Naive thymus-derived CD4-positive, alpha-beta T cell (primary cell): ENCODE measurements around the gene DNAJB12. TPM values are rescaled to one million over a fixed set of nuclear protein-coding genes. Genes with fewer than 3 reads are reported as not detected.

ENCODE experiments used
- ATAC-seq: fragments of 150-1000 bp; cut with Tn5 transposase; 2 replicates; pipeline ENCODE4 v1.10.0; 2021; ENCODE audit warnings: mild to moderate bottlenecking, moderate library complexity
- CTCF ChIA-PET: fragments of 350-600 bp; sonication (Branson Sonifier 250); formaldehyde crosslinking; loops from one replicate; lab custom pipeline; 2021; ENCODE audit warnings: antibody characterized with exemption; lab: Charles Lee
- POLR2A ChIA-PET: fragments of 350-600 bp; sonication (Branson Sonifier 250); formaldehyde crosslinking; loops from one replicate; lab custom pipeline; 2021; ENCODE audit warnings: antibody characterized with exemption, inconsistent platforms; lab: Charles Lee
- DNase-seq, 9 donors: peaks; one replicate each; pipeline versions ENCODE4 v3.0.0 to v3.0.0-alpha.2; 2020 to 2022; ENCODE audit warnings: mixed read lengths in 1 of 9
- H3K27ac ChIP-seq: one replicate; pipeline ENCODE4 v1.7.0; 2013; ENCODE audit warnings: mild to moderate bottlenecking, low read depth, low read length, moderate library complexity
- H3K27me3 ChIP-seq, 2 donors: one replicate each; pipeline ENCODE4 v1.7.0; 2013; ENCODE audit warnings: low read length in 2 of 2, mild to moderate bottlenecking in 2 of 2, moderate library complexity in 2 of 2; ENCODE audit not compliant: control insufficient read depth in 2 of 2, insufficient read depth in 2 of 2
- H3K36me3 ChIP-seq, 3 experiments: 1 replicate in 2 of 3; 2 replicates in 1 of 3; pipeline ENCODE4 v1.7.0; 2013; ENCODE audit warnings: low read length in 3 of 3, mild to moderate bottlenecking in 3 of 3, moderate library complexity in 1 of 3; ENCODE audit not compliant: insufficient read depth in 3 of 3, control insufficient read depth in 2 of 3
- H3K4me1 ChIP-seq, 2 donors: one replicate each; pipeline ENCODE4 v1.7.0; 2013; ENCODE audit warnings: low read length in 2 of 2, mild to moderate bottlenecking in 2 of 2, moderate library complexity in 1 of 2; ENCODE audit not compliant: control insufficient read depth in 2 of 2, insufficient read depth in 2 of 2
- H3K4me3 ChIP-seq: 2 replicates; pipeline ENCODE4 v1.7.0; 2013; ENCODE audit warnings: mild to moderate bottlenecking, low read length
- H3K9me3 ChIP-seq, 3 experiments: 1 replicate in 2 of 3; 2 replicates in 1 of 3; pipeline ENCODE4 v1.7.0; 2013; ENCODE audit warnings: low read length in 3 of 3; ENCODE audit not compliant: control insufficient read depth in 2 of 3
- H3K27ac Mint-ChIP-seq, 9 donors: one replicate each; pipeline ENCODE4 v1.8.0; 2020 to 2022; ENCODE audit warnings: mixed read lengths in 9 of 9, mild to moderate bottlenecking in 8 of 9, moderate library complexity in 5 of 9, inconsistent platforms in 2 of 9
- H3K27me3 Mint-ChIP-seq, 5 donors: one replicate each; pipeline ENCODE4 v1.8.0; 2021 to 2022; ENCODE audit warnings: mixed read lengths in 5 of 5, mild to moderate bottlenecking in 1 of 5
- H3K36me3 Mint-ChIP-seq, 5 donors: one replicate each; pipeline ENCODE4 v1.8.0; 2020 to 2022; ENCODE audit warnings: mixed read lengths in 5 of 5, mild to moderate bottlenecking in 3 of 5, inconsistent platforms in 1 of 5
- H3K4me1 Mint-ChIP-seq, 7 donors: one replicate each; pipeline ENCODE4 v1.8.0; 2020 to 2022; ENCODE audit warnings: mixed read lengths in 7 of 7, mild to moderate bottlenecking in 3 of 7, inconsistent platforms in 1 of 7
- H3K4me3 Mint-ChIP-seq, 10 donors: one replicate each; pipeline ENCODE4 v1.8.0; 2020 to 2022; ENCODE audit warnings: mild to moderate bottlenecking in 10 of 10, mixed read lengths in 10 of 10, moderate library complexity in 6 of 10, inconsistent platforms in 2 of 10
- H3K9me3 Mint-ChIP-seq, 11 donors: one replicate each; pipeline ENCODE4 v1.8.0; 2020 to 2022; ENCODE audit warnings: mixed read lengths in 11 of 11, mild to moderate bottlenecking in 4 of 11, inconsistent platforms in 1 of 11, moderate library complexity in 1 of 11
- intact Hi-C, 2 donors: fragments of 100-400 bp; cut with micrococcal nuclease; formaldehyde crosslinking; loops; one replicate each; pipeline ENCODE4 v1.15.1; 2023
- polyA plus RNA-seq, 2 donors: library from polyadenylated mRNA; unstranded; fragments of 300-500 nt; fragmentation: Illumina TruSeq; gene quantifications; one replicate each; pipeline ENCODE4 v1.2.3, GENCODE V29; 2021
- total RNA-seq, 6 experiments: library from RNA in 5 of 6; stranded (reverse) in 5 of 6; gene quantifications; 1 replicate in 5 of 6; 2 replicates in 1 of 6; pipeline ENCODE4 v1.2.3 and lab custom pipeline; 2021 to 2026

DNAJB12 gene
- total and polyA plus RNA-seq, 7 experiments from 2014 or later: 17.6 to 40.5 (median 27.6) TPM

DNA sequence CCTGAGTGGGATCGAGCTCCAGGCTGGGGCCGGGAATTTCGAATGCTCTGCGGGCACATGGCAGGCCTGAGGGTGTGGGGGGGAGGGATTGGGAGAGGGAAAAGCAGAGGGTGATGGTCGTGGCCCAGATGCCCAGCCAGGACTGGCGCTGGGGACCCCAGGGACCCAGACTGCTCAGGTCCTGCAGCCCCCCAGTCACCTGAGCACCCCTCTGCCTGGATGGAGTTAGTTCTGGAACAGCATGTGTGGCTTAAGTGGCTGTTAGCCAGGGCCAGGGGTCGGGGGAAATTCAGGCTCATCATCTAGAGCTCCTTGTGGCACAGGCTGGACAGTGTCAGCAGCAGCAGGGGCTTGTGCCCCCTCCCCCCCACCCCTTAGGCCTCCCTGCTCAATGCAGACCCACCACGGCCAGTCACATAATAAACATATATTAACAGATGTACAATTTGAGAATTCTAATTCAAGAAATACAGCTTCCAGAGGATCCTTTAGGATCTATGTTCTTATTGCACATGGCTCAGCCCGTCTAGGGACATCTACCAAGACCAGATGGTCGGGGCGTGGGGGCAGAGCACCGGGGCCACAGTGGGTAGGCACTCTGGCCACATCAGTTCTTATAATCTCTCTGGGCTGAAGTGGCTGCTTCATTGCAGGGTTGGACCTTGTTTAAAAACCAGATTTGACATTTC is 22.2 kb downstream of the DNAJB12 start:
- Histone ChIP-seq H3K4me3 (no peak overlapping the region), H3K36me3 (peaks cover 0 to 4% (median 0%) of the 10 kb centered on the region in 3 experiments), H3K9me3 (no peaks in the 10 kb centered on the region), H3K27me3 (no peaks in the 10 kb centered on the region), H3K4me1 (peaks cover 89 to 96% of the 10 kb centered on the region in 2 donors), H3K27ac (peak overlapping the region; percentile 79)
- Mint-ChIP-seq H3K36me3 (peaks cover 0 to 20% (median 0%) of the 10 kb centered on the region in 5 donors), H3K9me3 (peaks cover 0 to 3% (median 0%) of the 10 kb centered on the region in 11 donors), H3K4me3 (peak overlapping the region; percentile 17 to 93 (median 76)), H3K27me3 (no peaks in the 10 kb centered on the region), H3K27ac (peak overlapping the region; percentile 94 to 99 (median 97)), H3K4me1 (peaks cover 54 to 97% (median 91%) of the 10 kb centered on the region in 7 donors)
- ChIA-PET POLR2A (interaction anchor here (0.7 to 7.3 kb wide), 26 partner anchors 12 to 254 kb away, joined by 3 to 86 read pairs (median 4); partner anchors contain the start of genes ASCC1, DDIT4 and DNAJB12), CTCF (interaction anchor here (0.7 to 1.5 kb wide), 7 partner anchors 12 to 289 kb away, joined by 3 to 12 read pairs (median 3); no protein-coding TSS in a partner anchor)
- intact Hi-C loops: no loop called here
- no peak for ATAC-seq
- DNase-seq: no peak

DNA sequence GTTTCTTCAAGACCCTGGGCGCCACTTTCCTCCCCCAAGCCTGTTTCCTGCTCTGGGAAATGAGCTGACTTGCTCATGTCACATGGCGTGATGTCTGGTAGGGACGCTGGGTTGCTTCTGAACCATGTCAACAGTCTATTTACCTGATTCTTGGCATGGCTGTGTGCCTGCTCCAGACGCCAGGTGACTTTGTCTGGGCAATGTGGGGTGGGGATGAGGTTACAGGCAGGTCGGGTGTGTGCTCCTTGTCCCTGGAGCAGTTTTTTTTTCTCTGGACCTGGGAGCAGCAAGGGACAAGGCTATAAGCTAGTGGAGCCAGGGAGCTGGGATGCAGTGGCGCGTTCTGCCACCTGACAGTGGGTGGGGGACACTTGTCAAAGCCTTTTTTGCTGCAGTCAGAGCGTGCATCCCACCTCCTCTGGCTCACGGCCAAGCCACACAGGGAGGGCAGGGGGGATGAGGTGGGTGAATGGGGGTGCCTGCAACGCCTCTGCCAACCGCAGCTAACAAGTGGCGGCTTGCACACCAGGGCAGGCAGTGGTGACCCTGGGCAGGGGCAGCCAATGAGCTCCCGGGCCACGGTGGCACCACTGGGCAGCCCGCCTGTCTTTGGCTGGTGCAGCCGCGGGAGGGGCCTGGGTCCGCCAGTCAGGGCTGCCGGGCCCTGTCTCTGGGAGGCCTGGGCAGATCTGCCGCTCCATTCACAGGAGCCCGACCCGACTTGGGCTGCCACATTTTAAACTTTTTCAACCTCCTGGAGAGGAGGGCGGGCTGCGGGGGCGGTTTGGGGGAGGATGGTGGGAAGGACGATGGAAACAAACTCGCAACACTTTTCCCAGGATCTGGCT is 22.9 kb downstream of the DNAJB12 start:
- H3K27me3 ChIP-seq: no peaks in the 10 kb centered on the region
- no peaks in the 10 kb centered on the region for H3K36me3 ChIP-seq
- ATAC-seq (peak; percentile 84), DNase-seq (peak; percentile 77 to 94 (median 91))
- Mint-ChIP-seq H3K27me3 (no peaks in the 10 kb centered on the region), H3K27ac (peak overlapping the region; percentile 94 to 99 (median 98)), H3K4me1 (peaks cover 52 to 95% (median 90%) of the 10 kb centered on the region in 7 donors), H3K4me3 (peak overlapping the region; percentile 76 to 93 (median 84)), H3K9me3 (peaks cover 0 to 3% (median 0%) of the 10 kb centered on the region in 11 donors), H3K36me3 (peaks cover 0 to 20% (median 0%) of the 10 kb centered on the region in 5 donors)
- H3K4me3 ChIP-seq: peak overlapping the region; percentile 61
- no peaks in the 10 kb centered on the region for H3K9me3 ChIP-seq
- peak overlapping the region; percentile 79 for H3K27ac ChIP-seq
- POLR2A ChIA-PET: interaction anchor here (0.7 to 7.3 kb wide), 25 partner anchors 11 to 249 kb away, joined by 3 to 86 read pairs (median 4); partner anchors contain the start of genes ASCC1, DDIT4 and DNAJB12
- H3K4me1 ChIP-seq: peaks cover 84 to 94% of the 10 kb centered on the region in 2 donors
- intact Hi-C loops: loop anchor here in 1 of 2 donors (1.0 kb wide), 2 partner anchors 12 to 83 kb away; no protein-coding TSS in a partner anchor
- CTCF ChIA-PET: interaction anchor here (0.7 to 1.5 kb wide), 10 partner anchors 11 to 347 kb away, joined by 3 to 12 read pairs (median 3); no protein-coding TSS in a partner anchor

DNA sequence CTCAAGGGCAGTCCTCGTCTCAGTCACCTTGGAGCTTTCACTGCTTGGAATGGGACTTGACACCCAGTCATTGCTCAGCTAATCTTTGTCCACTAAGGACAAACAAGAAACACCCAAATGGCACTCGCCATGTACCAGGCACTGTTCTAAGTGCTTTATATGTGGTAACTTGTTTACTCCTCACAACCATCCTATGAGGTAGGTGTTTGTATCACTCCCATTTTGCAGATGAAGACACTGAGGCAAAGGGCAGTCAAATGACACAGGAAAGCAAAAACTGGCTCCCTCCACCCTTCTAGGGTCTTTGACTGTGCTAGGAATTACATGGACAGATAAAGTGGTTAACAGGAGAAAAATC is 24.7 kb downstream of the DNAJB12 start:
- no peaks in the 10 kb centered on the region for H3K27me3 Mint-ChIP-seq
- Histone ChIP-seq H3K27me3 (no peaks in the 10 kb centered on the region), H3K9me3 (no peaks in the 10 kb centered on the region), H3K4me1 (peaks cover 66 to 76% of the 10 kb centered on the region in 2 donors), H3K36me3 (no peaks in the 10 kb centered on the region), H3K27ac (peak overlapping the region; percentile 70), H3K4me3 (no peak overlapping the region)
- intact Hi-C loops: no loop called here
- peaks cover 0 to 20% (median 0%) of the 10 kb centered on the region in 5 donors for H3K36me3 Mint-ChIP-seq
- POLR2A ChIA-PET: interaction anchor here (0.6 to 7.3 kb wide), 10 partner anchors 11 to 270 kb away, joined by 3 to 86 read pairs (median 4); partner anchors contain the start of gene DDIT4
- H3K4me1 Mint-ChIP-seq: peaks cover 45 to 84% (median 81%) of the 10 kb centered on the region in 7 donors
- DNase-seq (no peak), ATAC-seq (no peak)
- peaks cover 0 to 6% (median 0%) of the 10 kb centered on the region in 11 donors for H3K9me3 Mint-ChIP-seq
- CTCF ChIA-PET: interaction anchor here (0.7 to 2.1 kb wide), 5 partner anchors 8 to 251 kb away, joined by 3 to 11 read pairs (median 3); partner anchors contain the start of gene DDIT4
- H3K4me3 Mint-ChIP-seq: peak overlapping the region; percentile 19 to 93 (median 67)
- peak overlapping the region; percentile 89 to 99 (median 97) for H3K27ac Mint-ChIP-seq

DNA sequence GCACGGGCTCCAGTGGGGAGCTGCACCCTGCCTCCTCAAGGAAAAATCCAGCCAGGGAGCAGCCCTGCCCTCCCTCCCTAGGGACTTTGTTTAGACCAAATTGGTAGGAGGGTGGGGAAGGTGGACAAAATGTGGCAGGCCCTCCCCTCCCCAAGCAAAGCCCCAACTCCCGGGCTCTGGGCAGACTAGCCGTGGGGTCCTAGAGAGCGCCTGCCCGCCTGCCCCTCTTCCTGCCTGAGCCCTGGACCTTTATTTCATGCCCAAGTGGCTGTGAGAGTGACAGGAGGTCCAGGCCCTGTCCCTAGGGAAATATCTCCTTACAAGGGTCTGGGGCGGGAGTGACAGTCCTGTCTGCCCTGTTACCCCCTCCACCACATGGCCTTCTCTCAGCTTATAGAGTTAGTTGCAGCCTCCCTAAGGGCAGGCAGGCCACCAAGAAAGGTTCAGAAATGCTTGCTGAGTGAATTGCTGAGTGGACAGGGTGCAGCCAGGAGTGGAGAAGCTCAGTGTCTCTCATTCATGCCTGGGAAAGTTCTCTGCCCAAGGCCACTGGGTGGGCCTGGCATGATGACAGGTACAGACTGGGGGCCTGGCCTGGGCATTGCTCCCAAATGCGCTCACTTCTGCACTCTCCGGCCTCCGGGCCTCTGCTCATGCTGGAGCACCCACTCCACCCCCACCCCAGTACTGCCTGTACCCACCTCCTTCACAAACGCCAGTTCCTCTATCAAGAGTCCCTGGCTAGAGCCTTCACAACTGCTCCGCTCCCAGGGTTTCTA is 25.2 kb downstream of the DNAJB12 start:
- Histone ChIP-seq H3K4me1 (peaks cover 62 to 70% of the 10 kb centered on the region in 2 donors), H3K27ac (peak overlapping the region; percentile 70), H3K4me3 (no peak overlapping the region), H3K36me3 (no peaks in the 10 kb centered on the region), H3K9me3 (no peaks in the 10 kb centered on the region), H3K27me3 (no peaks in the 10 kb centered on the region)
- Mint-ChIP-seq H3K9me3 (peaks cover 0 to 6% (median 0%) of the 10 kb centered on the region in 11 donors), H3K4me1 (peaks cover 40 to 83% (median 80%) of the 10 kb centered on the region in 7 donors), H3K27me3 (no peaks in the 10 kb centered on the region), H3K27ac (peak overlapping the region; percentile 92 to 99 (median 98)), H3K4me3 (peak overlapping the region; percentile 19 to 98 (median 74)), H3K36me3 (peaks cover 0 to 19% (median 0%) of the 10 kb centered on the region in 5 donors)
- intact Hi-C loops: no loop called here
- DNase-seq (no peak), ATAC-seq (no peak)
- POLR2A ChIA-PET: interaction anchor here (0.6 to 7.3 kb wide), 11 partner anchors 8 to 270 kb away, joined by 3 to 86 read pairs (median 4); partner anchors contain the start of genes ANAPC16, ASCC1 and DDIT4
- CTCF ChIA-PET: interaction anchor here (0.7 to 2.6 kb wide), 7 partner anchors 8 to 281 kb away, joined by 3 to 11 read pairs (median 4); partner anchors contain the start of gene DDIT4

DNA sequence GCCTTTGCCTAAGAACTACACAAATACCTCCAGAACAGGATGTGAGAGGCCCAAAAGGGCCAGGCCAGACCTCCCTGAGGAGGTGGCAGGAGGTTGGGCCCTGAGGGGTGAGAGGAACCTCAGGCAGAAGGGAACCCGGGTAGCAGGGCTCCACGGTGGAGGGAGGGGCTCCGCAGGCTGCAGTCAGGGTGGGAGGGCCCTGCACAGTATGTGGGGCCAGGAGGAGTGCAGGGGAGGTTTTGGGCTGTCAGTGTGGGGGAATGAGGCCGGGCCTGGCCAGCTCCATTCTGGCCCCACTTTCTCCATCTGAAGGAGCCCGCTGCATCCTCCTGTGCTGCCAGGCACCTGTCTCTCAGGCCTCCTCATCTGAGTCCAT is 25.9 kb downstream of the DNAJB12 start:
- ATAC-seq (no peak), DNase-seq (no peak)
- Histone ChIP-seq H3K4me1 (peaks cover 55 to 68% of the 10 kb centered on the region in 2 donors), H3K36me3 (no peaks in the 10 kb centered on the region), H3K4me3 (peak overlapping the region; percentile 24), H3K27ac (peak overlapping the region; percentile 70), H3K27me3 (no peaks in the 10 kb centered on the region), H3K9me3 (no peaks in the 10 kb centered on the region)
- Mint-ChIP-seq H3K4me3 (peak overlapping the region in 9 of 10 donors; percentile 25 to 98 (median 93)), H3K36me3 (peaks cover 0 to 15% (median 0%) of the 10 kb centered on the region in 5 donors), H3K4me1 (peaks cover 34 to 83% (median 79%) of the 10 kb centered on the region in 7 donors), H3K9me3 (peaks cover 0 to 6% (median 0%) of the 10 kb centered on the region in 11 donors), H3K27me3 (no peaks in the 10 kb centered on the region), H3K27ac (peak overlapping the region; percentile 72 to 99 (median 96))
- intact Hi-C loops: loop anchor here in 1 of 2 donors (1.0 kb wide), 1 partner anchor 9 kb away; no protein-coding TSS in a partner anchor
- ChIA-PET CTCF (interaction anchor here (0.8 to 2.6 kb wide), 6 partner anchors 11 to 281 kb away, joined by 3 to 11 read pairs (median 6); partner anchors contain the start of gene DDIT4), POLR2A (interaction anchor here (0.7 to 7.3 kb wide), 10 partner anchors 9 to 269 kb away, joined by 3 to 86 read pairs (median 8); partner anchors contain the start of genes ANAPC16, ASCC1 and DDIT4)
